ENCODE data around the gene CFAP54.

The CFAP54 gene

DNA sequence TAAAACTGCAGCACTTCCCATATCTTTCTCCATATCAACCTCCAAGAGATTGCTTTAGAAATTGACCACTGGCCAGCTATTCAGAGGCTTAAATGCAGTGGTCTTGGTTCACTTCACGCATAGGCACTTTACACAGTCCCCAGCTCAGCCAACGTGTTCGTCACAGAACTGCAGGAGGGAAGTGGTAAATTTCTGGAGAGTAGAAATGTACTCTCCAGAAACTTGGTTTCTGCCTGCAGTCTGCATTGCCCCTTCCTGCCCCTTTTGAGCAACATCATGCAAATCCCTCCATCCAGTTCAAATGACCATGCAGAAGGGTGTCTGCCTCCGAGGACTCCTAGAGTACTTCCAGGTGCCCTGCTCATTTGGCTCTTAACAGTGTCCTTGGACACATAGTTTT lies 375.0 kb downstream of the CFAP54 start:
- no peak for TF ChIP-seq TAF1 (IDR thresholded peaks at IDR 0.05; ENCODE audit: borderline replicate concordance, low read depth, low read length)
- TF ChIP-seq POLR2A (IDR thresholded peaks at IDR 0.05; ENCODE audit: low read depth, low read length), result no peak
- TF ChIP-seq POLR2AphosphoS5 (IDR thresholded peaks at IDR 0.05; ENCODE audit: low read depth, low read length), result no peak
- no peak for FAIRE-seq
- no peak for DNase-seq (ENCODE audit: insufficient read length)

DNA sequence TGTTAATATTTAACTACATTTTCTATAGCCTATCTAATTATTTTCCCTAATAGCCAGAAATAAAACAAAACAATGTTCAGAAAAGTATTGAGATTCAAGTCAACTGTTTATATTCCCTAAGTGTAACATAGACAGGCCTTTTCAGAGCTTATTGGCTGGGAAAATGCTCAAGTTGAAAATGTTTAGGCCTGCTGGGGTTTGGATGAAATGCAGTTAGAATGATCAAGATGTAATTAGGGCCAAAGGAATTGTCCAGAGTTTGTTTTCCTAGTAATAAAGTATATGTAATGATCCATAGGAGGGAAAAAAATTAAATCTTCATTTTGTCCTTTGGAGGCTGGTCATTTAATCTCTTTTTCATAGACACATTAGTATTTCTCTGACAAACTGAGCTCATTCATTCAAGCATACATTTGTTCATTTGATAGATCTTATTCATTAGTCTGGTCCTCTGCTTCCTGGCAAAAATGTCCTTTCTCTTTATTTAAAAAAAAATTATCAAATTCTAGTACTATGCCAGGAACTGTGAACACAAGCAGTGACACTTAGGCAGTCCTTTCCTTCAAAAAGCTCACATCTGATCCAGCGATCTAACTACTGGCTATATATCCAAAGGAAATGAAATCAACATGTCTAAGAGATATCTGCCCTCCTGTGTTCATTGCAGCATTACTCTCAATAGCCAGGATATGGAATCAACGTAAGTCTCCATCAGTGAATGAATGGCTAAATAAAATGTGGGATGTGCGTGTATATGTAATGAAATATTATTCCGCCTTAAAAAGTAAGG lies 377.6 kb downstream of the CFAP54 start:
- TF ChIP-seq POLR2A (IDR thresholded peaks at IDR 0.05; ENCODE audit: low read depth, low read length), result no peak
- TF ChIP-seq POLR2AphosphoS5 (IDR thresholded peaks at IDR 0.05; ENCODE audit: low read depth, low read length), result no peak
- no peak for TF ChIP-seq TAF1 (IDR thresholded peaks at IDR 0.05; ENCODE audit: borderline replicate concordance, low read depth, low read length)
- no peak for DNase-seq (ENCODE audit: insufficient read length)

GRCh38 chr12:96870946-96871345 lies 381.6 kb downstream of the CFAP54 start:
- FAIRE-seq (no peak), DNase-seq (ENCODE audit: insufficient read length) (no peak)
- TF ChIP-seq POLR2A (IDR thresholded peaks at IDR 0.05; ENCODE audit: low read depth, low read length), result no peak
- TF ChIP-seq POLR2AphosphoS5 (IDR thresholded peaks at IDR 0.05; ENCODE audit: low read depth, low read length), result no peak
- TF ChIP-seq TAF1 (IDR thresholded peaks at IDR 0.05; ENCODE audit: borderline replicate concordance, low read depth, low read length), result no peak

More for the DNA sequence above, 377.6 kb downstream of the CFAP54 start:
- no peak for FAIRE-seq

- FAIRE-seq (no peak), DNase-seq (ENCODE audit: insufficient read length) (no peak)
- TF ChIP-seq POLR2A (IDR thresholded peaks at IDR 0.05; ENCODE audit: low read depth, low read length), result no peak
Measured at GRCh38 chr12:96872961-96873360, 383.6 kb downstream of the CFAP54 start.

GRCh38 chr12:96874211-96874610 lies 384.8 kb downstream of the CFAP54 start:
- FAIRE-seq (no peak), DNase-seq (ENCODE audit: insufficient read length) (no peak)
- TF ChIP-seq POLR2A (IDR thresholded peaks at IDR 0.05; ENCODE audit: low read depth, low read length) (no peak), POLR2AphosphoS5 (IDR thresholded peaks at IDR 0.05; ENCODE audit: low read depth, low read length) (no peak), TAF1 (IDR thresholded peaks at IDR 0.05; ENCODE audit: borderline replicate concordance, low read depth, low read length) (no peak)

- DNase-seq (ENCODE audit: insufficient read length), result no peak
- no peak for TF ChIP-seq POLR2A (IDR thresholded peaks at IDR 0.05; ENCODE audit: low read depth, low read length)
- no peak for TF ChIP-seq POLR2AphosphoS5 (IDR thresholded peaks at IDR 0.05; ENCODE audit: low read depth, low read length)
- no peak for TF ChIP-seq TAF1 (IDR thresholded peaks at IDR 0.05; ENCODE audit: borderline replicate concordance, low read depth, low read length)
- FAIRE-seq, result no peak
Measured at GRCh38 chr12:96876966-96877365, 387.6 kb downstream of the CFAP54 start.

- FAIRE-seq, result no peak
- no peak for DNase-seq (ENCODE audit: insufficient read length)
- TF ChIP-seq POLR2AphosphoS5 (IDR thresholded peaks at IDR 0.05; ENCODE audit: low read depth, low read length) (no peak), POLR2A (IDR thresholded peaks at IDR 0.05; ENCODE audit: low read depth, low read length) (no peak)
Measured at GRCh38 chr12:96878704-96879103, 389.3 kb downstream of the CFAP54 start.

DNA sequence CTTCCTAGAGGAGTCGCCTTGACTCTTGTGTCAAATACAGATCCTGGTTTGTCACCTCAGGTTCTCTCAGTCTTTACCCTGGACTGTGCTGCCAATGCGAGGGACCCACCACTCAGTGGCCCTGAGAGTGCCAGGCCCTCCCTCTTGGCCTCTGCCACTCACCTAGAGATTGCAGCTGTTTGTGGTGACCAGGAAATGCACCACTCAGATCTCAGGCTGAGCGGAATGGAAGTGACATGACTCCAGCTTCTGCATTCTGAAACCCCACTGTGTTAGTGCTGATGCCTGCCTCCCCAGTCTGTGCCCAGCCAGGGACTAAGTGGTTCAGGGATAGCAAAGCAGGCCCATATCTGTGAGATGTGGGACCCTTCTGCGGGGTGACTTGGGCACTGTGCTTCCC lies 389.9 kb downstream of the CFAP54 start:
- FAIRE-seq, result no peak
- DNase-seq (ENCODE audit: insufficient read length), result no peak
- no peak for TF ChIP-seq TAF1 (IDR thresholded peaks at IDR 0.05; ENCODE audit: borderline replicate concordance, low read depth, low read length)
- TF ChIP-seq POLR2AphosphoS5 (IDR thresholded peaks at IDR 0.05; ENCODE audit: low read depth, low read length), result no peak
- no peak for TF ChIP-seq POLR2A (IDR thresholded peaks at IDR 0.05; ENCODE audit: low read depth, low read length)

DNA sequence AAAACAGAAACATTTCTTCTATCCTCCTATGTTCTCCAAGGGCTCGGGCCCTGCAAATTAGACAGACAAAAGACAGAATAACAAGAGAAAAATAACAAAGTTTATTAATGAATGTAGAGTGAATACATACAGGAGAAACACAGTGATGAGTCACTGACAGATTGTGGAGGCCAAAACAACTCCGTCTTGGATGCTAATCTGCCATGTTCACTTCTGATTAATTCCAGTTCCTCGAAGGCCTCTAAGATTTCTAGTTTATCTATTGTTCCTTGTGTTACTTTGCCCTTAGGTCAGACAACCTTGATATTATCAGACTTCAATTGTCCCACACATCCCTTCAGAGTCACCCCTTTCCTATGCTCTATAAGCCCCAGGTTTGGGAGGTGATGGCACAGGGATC lies 390.8 kb downstream of the CFAP54 start:
- no peak for DNase-seq (ENCODE audit: insufficient read length)
- FAIRE-seq, result no peak
- TF ChIP-seq TAF1 (IDR thresholded peaks at IDR 0.05; ENCODE audit: borderline replicate concordance, low read depth, low read length) (no peak), POLR2A (IDR thresholded peaks at IDR 0.05; ENCODE audit: low read depth, low read length) (no peak), POLR2AphosphoS5 (IDR thresholded peaks at IDR 0.05; ENCODE audit: low read depth, low read length) (no peak)

GRCh38 chr12:96881608-96882007 lies 392.2 kb downstream of the CFAP54 start:
- FAIRE-seq, result no peak
- TF ChIP-seq TAF1 (IDR thresholded peaks at IDR 0.05; ENCODE audit: borderline replicate concordance, low read depth, low read length) (no peak), POLR2AphosphoS5 (IDR thresholded peaks at IDR 0.05; ENCODE audit: low read depth, low read length) (no peak), POLR2A (IDR thresholded peaks at IDR 0.05; ENCODE audit: low read depth, low read length) (no peak)
- DNase-seq (ENCODE audit: insufficient read length), result no peak

GRCh38 chr12:96882862-96883261 lies 393.5 kb downstream of the CFAP54 start:
- TF ChIP-seq TAF1 (IDR thresholded peaks at IDR 0.05; ENCODE audit: borderline replicate concordance, low read depth, low read length), result no peak
- TF ChIP-seq POLR2AphosphoS5 (IDR thresholded peaks at IDR 0.05; ENCODE audit: low read depth, low read length), result no peak
- TF ChIP-seq POLR2A (IDR thresholded peaks at IDR 0.05; ENCODE audit: low read depth, low read length), result no peak
- FAIRE-seq (no peak), DNase-seq (ENCODE audit: insufficient read length) (no peak)

DNA sequence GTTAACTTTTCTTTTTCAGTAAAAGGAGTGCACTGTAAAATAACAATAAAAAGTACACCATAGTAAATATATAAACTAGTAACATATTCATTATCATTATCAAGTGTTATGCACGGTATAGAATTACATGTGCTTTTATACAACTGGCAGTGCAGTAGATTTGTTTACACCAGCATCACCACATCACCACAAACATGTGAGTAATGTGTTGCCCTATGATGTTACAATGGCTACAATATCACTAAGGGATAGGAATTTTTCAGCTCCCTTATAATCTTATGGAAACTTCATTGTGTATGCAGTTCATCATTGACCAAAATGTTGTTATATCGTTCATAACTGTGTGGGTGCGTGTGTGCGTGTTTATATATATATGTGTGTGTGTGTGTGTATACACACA lies 394.2 kb downstream of the CFAP54 start:
- DNase-seq (ENCODE audit: insufficient read length) (no peak), FAIRE-seq (no peak)
- TF ChIP-seq TAF1 (IDR thresholded peaks at IDR 0.05; ENCODE audit: borderline replicate concordance, low read depth, low read length) (no peak), POLR2AphosphoS5 (IDR thresholded peaks at IDR 0.05; ENCODE audit: low read depth, low read length) (no peak), POLR2A (IDR thresholded peaks at IDR 0.05; ENCODE audit: low read depth, low read length) (no peak)
